ES-I3 (cell line): ENCODE data around the gene PRR15L.

ENCODE experiments used
- H3K36me3 ChIP-seq: 2 replicates; pipeline ENCODE4 v1.6.1; 2013; ENCODE audit warnings: mild to moderate bottlenecking, low read length, control low read depth, moderate library complexity; ENCODE audit not compliant: insufficient read depth
- H3K4me1 ChIP-seq: 2 replicates; pipeline ENCODE4 v1.6.1; 2013; ENCODE audit warnings: mild to moderate bottlenecking, control low read depth, low read length; ENCODE audit not compliant: insufficient read depth
- H3K9ac ChIP-seq: 2 replicates; pipeline ENCODE4 v1.6.1; 2013; ENCODE audit warnings: low read depth, mild to moderate bottlenecking, low read length, moderate library complexity
- H3K9me3 ChIP-seq: 2 replicates; pipeline ENCODE4 v1.6.1; 2013; ENCODE audit warnings: mild to moderate bottlenecking, low read length, moderate library complexity; ENCODE audit not compliant: control insufficient read depth, insufficient read depth

Gene PRR15L

DNA sequence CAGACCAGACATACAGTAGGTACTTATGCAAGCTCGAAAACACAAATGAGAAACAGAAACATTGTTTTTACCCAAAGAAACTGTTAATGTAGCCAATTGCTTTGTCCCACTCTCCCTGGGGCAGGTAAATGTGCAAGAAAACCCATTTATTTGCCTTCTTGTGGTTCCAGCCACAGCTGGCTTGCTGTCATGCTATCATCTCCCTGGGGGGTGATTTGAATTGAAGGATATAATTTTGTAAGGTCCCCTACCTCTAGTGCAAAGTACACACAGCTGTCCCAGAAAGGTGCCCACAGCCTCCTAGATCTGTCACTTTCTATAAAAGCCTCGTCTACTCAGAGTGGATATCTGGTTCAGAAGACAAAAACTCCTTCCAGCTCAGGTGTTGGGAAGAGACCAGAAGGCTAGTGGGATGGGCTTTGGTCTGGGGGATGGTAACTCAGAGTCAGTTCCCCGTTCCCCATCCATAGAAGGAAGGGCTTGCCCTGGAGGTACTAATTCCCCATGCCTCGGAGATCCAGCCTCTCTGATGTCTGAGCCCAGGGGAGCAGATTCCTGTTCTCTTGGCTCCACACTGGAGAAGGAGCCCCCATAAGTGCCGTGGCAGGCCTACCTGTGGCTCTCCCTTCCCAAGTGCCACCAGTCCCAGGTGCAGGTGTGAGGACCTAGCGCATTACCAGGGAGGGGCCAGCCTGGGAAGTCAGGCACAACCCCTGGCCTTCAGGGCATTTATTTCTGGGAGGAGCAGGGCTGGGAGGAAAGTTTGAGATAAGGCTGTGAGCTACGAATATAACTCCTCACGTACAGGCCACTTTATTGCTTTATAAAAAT is 2.4 kb upstream of the PRR15L start:
- no peaks in the 10 kb centered on the region for H3K36me3 ChIP-seq
- H3K4me1 ChIP-seq, result peaks cover 16% of the 10 kb centered on the region
- H3K9ac ChIP-seq, result no peak overlapping the region
- no peaks in the 10 kb centered on the region for H3K9me3 ChIP-seq

DNA sequence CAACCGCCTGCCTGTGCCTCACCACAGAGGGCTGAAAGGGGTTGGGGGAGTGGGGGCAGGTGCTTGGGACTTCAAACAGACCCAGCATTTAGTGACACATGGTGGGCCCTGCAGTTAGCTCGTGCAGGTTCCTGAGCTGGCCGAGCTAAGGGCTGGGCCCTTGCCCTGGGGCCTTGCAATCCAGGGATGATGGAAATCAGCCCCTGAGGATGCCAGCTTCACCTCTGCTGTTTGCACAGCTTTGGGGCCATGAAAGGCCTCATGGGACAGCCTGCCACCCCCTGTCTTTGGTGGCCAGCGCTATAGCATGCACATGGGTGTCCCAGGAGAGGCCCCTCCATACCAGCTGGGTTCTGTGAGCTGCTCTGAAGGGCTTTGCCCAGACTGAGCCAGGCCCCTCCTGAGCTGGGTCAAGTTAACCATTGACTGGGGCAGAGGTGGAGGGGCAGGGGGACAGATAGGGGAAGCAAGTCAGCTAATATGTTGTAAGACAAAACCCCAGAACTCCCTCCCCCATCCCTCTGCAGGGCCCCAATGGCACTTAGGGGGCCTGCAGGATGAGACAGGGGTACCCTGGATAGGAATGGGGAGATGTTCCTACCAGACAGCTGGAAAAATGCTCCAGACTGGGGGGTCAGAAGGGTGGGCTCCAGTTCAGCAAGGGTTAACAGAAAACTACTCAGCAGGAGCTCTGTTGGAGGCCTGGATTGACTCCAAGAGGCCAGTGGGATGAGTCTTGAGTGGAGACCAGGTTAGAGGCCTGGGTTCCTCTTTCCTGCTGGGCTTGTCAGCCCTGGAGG is 692 bp downstream of the PRR15L start:
- Histone ChIP-seq H3K36me3 (no peaks in the 10 kb centered on the region), H3K9ac (no peak overlapping the region), H3K9me3 (no peaks in the 10 kb centered on the region), H3K4me1 (peaks cover 16% of the 10 kb centered on the region)

DNA sequence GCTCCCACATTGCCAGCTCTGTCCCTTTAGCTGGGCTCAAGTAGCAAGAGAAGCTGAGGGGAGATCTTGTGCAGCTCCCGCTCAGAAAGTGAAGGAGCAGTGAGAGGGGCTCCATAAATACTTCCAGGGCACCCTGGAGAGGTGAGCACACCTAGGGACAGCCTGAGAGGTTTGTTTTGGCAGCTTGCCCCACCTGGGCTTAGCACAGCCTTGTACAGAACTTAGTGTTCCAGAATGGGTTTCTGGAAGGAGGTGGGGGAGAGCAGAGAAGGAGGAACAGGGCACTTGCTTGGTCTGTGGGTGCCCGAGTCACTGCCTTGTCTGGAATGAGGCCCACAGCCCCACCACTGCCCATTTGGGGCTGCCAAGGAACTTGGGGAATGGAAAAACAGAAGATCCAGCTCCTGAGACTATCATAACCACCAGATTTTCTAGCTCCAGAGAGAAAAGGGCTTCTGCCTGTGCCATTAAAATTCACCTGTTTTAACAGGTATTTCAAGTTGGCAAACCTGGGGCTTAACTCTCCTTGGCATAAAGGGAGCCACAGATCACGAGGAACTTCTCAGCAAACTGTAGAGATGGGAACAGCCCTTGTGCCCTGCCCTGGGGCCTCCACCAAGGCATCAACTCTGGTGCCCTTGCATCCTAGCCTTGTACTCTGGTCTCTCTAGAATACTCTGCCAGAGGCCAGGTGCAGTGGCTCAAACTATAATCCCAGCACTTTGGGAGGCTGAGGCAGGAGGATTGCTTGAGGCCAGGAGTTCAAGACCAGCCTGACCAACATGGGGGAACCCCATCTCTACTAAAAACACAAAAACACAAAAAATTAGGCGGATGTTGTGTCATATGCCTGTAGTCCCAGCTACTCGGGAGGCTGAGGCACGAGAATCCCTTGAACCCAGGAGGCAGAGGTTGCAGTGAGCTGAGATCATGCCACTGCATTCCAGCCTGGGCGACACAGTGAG is 1.9 kb downstream of the PRR15L start:
- Histone ChIP-seq H3K4me1 (peaks cover 16% of the 10 kb centered on the region), H3K9me3 (no peaks in the 10 kb centered on the region), H3K36me3 (no peaks in the 10 kb centered on the region), H3K9ac (no peak overlapping the region)

DNA sequence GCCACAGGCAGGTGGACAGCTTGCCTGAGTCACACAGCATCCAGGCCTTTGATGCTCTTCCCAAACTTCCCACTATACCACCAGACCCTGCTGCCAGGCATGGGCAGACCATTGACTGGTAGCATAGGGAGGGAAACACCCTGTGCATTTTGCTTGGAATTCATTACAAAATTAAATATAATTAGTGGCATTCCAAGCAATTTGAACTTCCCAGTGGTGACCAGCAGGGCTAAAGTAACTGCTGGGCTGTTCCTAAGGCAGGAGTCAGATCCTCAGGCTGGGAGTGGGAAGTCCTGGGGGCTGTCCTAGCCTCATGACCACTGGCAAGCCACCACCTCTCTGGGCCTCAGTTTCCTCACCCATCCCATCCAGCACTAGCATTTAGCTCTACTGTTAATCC is 3.8 kb downstream of the PRR15L start:
- H3K9me3 ChIP-seq, result no peaks in the 10 kb centered on the region
- H3K9ac ChIP-seq, result no peak overlapping the region
- H3K36me3 ChIP-seq, result no peaks in the 10 kb centered on the region
- peaks cover 23% of the 10 kb centered on the region for H3K4me1 ChIP-seq

DNA sequence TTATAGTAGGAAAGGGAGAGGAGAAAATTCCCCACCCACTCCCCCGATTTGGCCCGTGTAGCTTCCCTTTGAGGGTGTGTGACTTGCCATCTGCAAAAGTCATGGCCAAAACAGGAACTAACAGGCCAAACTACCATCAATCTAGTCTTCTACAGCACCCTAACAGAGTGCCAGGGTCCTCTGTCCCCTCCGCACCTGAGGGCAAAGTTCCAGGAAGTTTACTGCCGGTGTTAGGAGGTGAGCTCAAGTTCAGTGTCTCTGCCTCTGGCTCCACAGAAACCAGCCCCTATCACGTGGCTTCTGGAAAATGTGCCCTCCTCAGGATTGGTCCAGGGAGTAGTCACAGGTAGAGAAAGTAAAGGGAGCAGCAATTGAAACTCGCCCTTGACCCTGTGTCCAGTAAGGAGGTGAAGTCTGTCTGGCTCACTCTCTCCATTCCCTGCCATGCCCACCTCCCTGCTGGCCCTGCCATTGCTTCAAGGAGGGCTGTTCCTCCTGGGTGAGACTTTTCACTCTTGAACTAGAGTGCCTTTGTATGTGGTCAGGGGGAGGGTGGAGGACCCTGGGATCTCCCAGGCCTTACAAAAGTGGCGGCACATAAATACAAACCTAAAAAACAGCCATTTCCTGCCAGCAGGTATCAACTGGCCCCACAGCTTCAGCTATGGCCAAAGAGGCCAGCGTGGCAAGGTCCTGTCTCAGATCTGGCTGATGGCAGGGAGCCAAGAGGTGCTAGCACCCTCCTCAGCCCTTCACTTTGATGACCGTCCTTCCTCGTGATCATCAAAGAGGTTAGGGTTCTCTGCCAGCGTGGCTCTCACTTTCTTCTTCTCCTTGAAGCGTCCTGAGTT is 5.3 kb downstream of the PRR15L start:
- Histone ChIP-seq H3K9ac (no peak overlapping the region), H3K36me3 (no peaks in the 10 kb centered on the region), H3K4me1 (peaks cover 19% of the 10 kb centered on the region), H3K9me3 (no peaks in the 10 kb centered on the region)

DNA sequence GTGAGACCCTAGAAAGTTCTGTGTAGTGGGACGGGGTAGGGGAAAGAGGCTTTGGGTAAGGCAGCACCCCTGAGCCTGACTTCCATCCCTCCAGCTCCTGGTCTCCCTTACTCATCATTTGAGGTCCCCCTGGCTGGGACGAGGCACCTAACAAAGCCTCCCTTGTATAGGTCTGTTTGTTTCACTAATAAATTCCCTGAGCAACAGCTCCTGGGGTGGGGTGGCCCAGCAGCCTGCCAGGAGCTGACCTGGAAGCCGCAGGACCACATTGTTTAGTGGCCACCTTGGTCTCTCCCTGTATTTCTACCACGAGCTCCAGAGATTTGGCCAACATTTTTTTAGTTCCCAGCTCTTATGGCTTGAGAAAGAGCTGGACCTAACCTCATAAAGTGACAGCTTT is 7.2 kb downstream of the PRR15L start:
- H3K9ac ChIP-seq, result no peak overlapping the region
- no peaks in the 10 kb centered on the region for H3K36me3 ChIP-seq
- H3K4me1 ChIP-seq, result peaks cover 11% of the 10 kb centered on the region
- no peaks in the 10 kb centered on the region for H3K9me3 ChIP-seq

DNA sequence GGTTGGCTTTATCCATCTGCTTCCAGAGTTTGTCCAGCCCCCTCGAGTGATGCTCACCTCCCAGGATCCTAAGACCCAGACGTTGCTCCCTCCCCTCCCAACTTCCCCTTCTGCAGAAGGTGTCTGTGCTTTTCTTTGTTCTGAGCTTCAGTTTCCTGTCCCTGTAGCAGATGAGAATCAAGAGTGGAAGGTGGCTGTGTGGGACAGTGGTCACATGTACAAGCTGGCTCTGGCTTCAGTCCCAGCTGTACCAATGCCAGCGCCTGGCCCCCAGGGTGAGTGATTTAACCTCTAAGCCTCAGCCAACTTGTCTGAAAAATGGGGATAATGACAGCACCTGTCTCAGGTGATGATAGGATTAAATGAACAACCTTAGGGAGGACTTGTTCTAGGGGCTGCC is 7.7 kb downstream of the PRR15L start:
- Histone ChIP-seq H3K4me1 (peaks cover 11% of the 10 kb centered on the region), H3K9ac (peak overlapping the region; percentile 7; the same call in 1 of the 2 replicates), H3K9me3 (no peaks in the 10 kb centered on the region), H3K36me3 (no peaks in the 10 kb centered on the region)

DNA sequence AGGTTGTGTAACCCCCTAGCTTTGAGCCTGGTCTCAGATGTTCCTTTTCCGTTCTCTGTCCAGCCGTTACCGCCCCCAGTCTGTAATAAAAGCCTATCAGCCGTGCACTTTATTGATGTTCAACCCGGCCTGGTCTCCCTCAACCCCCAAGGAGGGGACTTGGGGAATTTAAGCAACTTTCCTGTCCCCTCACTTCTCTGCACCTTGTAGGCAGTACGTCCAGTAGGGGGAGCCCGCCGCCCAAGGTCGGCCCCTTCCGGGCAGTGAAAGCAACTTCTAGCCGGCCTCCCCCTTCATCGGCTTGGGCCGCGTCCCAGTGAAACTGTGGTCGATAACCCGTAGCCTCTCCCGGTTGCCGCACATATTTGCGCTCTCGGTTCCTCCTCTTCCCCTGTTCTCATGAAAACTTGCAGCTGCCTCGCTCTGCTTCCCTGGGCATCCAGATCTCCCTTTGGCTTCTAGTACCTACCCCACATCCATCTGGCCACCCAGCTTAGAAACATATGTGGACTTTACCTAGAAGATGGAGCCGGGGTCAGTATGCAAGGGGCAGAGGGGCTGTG is 8.4 kb downstream of the PRR15L start:
- Histone ChIP-seq H3K9ac (peak overlapping the region; percentile 7; the same call in 1 of the 2 replicates), H3K36me3 (no peaks in the 10 kb centered on the region), H3K9me3 (no peaks in the 10 kb centered on the region), H3K4me1 (peaks cover 11% of the 10 kb centered on the region)

DNA sequence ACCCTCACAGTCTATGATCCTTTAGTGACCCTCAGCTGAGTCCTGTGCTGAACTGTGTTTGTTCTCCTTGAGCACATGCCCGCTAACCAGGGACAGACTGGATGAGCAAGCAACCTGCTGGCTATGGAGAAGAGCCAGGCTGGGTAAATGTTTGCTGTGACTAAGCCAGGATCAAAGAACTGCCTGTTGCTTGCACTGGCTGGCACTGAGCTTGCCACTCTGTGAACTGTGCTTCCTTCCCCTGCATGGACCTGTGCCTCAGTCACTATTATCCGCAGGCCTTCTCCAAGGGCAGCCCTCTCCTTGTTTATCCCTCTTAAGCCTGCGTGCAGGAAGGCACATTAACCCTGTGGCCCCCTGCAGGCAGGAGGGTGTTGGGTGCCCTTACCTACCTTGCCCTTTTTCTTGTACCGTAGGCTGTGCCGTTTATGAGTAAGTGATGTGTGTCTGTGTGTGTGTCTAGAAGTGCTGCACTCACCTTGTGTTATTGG is 8.9 kb downstream of the PRR15L start:
- Histone ChIP-seq H3K9me3 (no peaks in the 10 kb centered on the region), H3K4me1 (peaks cover 11% of the 10 kb centered on the region), H3K9ac (0 out of 2 replicates have a peak overlapping the region, but pooled peaks have one; percentile 1), H3K36me3 (no peaks in the 10 kb centered on the region)

DNA sequence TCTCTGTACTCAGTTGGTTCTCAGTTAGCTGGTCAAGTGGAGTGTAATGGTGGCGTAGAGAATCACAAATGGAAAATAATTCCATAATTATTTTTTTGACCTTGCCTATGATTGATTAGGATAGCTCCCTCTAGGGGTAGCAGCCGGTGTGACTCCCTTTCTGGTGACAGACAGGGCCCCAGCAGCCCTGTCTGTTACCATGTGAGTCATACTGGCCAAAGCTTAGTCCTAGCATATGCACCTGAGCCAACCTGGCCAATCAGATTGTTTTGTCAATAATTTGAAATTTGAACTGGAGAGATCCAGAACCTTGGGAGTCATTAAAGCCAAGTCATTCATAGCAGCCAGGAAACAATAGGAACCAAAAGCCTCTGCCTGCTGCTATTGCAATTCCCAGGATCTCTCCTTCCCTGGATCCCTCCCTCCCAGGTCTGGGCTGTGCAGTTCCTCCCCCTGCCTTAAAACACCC is 10.7 kb downstream of the PRR15L start:
- Histone ChIP-seq H3K9me3 (no peaks in the 10 kb centered on the region), H3K9ac (no peak overlapping the region), H3K4me1 (peaks cover 16% of the 10 kb centered on the region), H3K36me3 (no peaks in the 10 kb centered on the region)

DNA sequence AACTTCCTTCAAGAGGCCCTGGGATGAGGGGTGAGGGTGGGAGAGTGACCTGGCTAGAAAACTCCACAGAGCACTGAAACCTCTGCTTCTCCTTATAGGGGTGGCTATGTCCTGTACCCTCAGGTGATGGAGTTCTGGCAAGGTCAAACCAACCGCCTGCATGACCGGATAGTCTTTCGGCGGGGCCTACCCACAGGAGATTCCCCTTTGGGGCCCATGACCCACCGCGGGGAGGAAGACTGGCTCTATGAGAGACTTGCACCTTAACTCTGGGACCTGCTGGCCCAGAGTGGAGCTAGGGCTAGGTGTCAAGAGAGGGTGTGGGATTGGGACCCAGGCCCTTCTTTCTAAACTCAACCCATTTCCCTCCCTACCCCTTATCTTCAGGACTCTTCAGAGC is 11.2 kb downstream of the PRR15L start:
- H3K9ac ChIP-seq, result no peak overlapping the region
- H3K4me1 ChIP-seq, result peaks cover 16% of the 10 kb centered on the region
- no peaks in the 10 kb centered on the region for H3K9me3 ChIP-seq
- no peaks in the 10 kb centered on the region for H3K36me3 ChIP-seq

DNA sequence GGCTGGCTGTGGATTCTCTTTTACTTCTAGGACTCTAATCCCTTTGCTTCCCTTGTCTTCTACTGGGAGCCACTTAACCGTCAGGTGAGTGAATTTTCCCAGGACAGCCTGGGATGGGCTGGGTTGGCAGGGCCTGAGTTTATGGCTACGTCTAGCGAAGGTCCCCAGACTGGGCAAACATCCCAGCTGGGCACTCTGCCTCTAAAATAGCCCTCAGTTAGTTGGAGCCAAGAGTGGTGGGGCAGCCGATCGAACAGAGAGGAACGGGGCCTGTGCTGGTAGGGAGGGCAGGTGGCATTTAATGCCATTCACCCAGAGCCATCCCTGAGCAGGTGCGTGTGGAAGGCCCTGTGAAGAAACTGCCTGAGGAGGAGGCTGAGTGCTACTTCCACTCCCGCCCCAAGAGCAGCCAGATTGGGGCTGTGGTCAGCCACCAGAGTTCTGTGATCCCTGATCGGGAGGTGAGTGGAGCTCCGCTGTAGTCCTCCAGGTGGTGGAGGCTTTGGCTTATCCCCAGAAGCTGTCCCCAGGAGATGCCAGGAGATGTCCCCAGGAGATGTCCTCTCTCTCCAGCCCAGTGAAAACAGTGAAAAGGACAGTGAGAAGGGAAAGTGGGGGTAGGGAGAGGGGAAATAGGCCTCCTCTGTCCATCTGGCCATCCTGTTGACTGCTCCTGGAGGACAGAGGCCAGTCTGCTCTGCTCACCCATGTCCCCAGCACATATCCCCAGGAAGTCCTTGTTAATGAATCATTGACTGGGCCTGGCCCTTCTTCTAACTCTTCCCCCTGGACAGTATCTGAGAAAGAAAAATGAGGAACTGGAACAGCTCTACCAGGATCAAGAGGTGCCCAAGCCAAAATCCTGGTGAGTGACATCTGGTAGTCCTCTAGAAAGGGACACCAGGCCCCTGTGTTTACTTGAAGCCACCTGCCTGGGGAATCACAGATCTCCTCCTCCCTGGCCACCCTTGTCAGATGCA is 11.9 kb downstream of the PRR15L start:
- no peaks in the 10 kb centered on the region for H3K9me3 ChIP-seq
- no peaks in the 10 kb centered on the region for H3K36me3 ChIP-seq
- H3K9ac ChIP-seq, result no peak overlapping the region
- peaks cover 16% of the 10 kb centered on the region for H3K4me1 ChIP-seq
